Mucosa of descending colon (tissue), 3 donors: ENCODE measurements around the gene KLF17. TPM values are rescaled to one million over a fixed set of nuclear protein-coding genes. Genes with fewer than 3 reads are reported as not detected.

Experiments
- ATAC-seq: fragments of 200-7000 bp; cut with Tn5 transposase; one replicate; pipeline ENCODE4 v1.9.1; 2020; ENCODE audit warnings: mild to moderate bottlenecking, moderate library complexity
- DNase-seq, 3 donors: peaks; one replicate each; pipeline ENCODE4 v3.0.0-alpha.2; 2020
- H3K36me3 ChIP-seq: fragments of 200-600 bp; one replicate; pipeline ENCODE4 v1.8.0; 2021; ENCODE audit warnings: low read depth, mild to moderate bottlenecking
- H3K4me1 ChIP-seq: fragments of 200-600 bp; one replicate; pipeline ENCODE4 v1.8.0; 2021; ENCODE audit warnings: low read depth, mild to moderate bottlenecking
- H3K4me3 ChIP-seq: fragments of 200-600 bp; one replicate; pipeline ENCODE4 v1.8.0; 2021; ENCODE audit warnings: mild to moderate bottlenecking
- H3K9me3 ChIP-seq: fragments of 200-600 bp; one replicate; pipeline ENCODE4 v1.8.0; 2021; ENCODE audit warnings: mild to moderate bottlenecking
- intact Hi-C, 2 donors: fragments of 100-400 bp; cut with DNase I in 1 of 2; cut with micrococcal nuclease in 1 of 2; formaldehyde crosslinking; loops; one replicate each; pipeline versions ENCODE4 v1.11.0 to v1.11.1; 2022; cut with DNase I, micrococcal nuclease
- total RNA-seq, 3 donors: library from RNA; stranded (reverse); fragmentation: NEBNext Ultra II Directional in 2 of 3; extraction: Animal tissue kit (Norgen Biotek cat#: 25700) in 2 of 3; gene quantifications; one replicate each; pipeline versions ENCODE4 v1.2.1 to v1.2.4, GENCODE V29; 2021 to 2023
- TF ChIP-seq, protein P1 (sequence below): fragments of 200-600 bp; IDR thresholded peaks from one replicate; pipeline ENCODE4 v1.8.0; 2022; ENCODE audit warnings: antibody characterized with exemption, mild to moderate bottlenecking
- donor health status: DM: no; HTN: no; CAD: no; lungs with moderate emphysema.
- donor health status: DM: no; HTN: no; CAD: no.
- donor health status: DM: no; HTN: yes; CAD: no.

The KLF17 gene
- total RNA-seq, 3 donors from 2014 or later: 0.13 TPM; not detected in 2

DNA sequence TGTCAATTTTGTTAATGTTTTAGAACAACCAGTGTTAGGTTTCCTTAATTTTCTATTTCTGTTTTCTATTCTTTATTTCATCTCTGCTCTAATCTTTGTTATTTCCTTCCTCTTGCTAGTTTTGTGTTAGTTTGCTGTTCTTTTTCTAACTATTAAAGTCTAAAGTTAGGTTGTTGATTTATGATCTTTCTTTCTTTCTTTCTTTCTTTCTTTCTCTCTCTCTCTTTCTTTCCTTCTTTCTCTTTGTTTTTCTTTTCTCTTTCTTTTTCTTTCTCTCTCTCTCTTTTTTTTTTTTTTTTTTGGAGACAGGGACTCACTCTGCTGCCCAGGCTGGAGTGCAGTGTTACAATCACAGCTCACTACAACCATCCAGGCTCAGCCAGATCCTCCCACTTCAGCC, 40.2 kb downstream of the KLF17 start:
- intact Hi-C loops: no loop called here
- TF ChIP-seq, protein P1, sequence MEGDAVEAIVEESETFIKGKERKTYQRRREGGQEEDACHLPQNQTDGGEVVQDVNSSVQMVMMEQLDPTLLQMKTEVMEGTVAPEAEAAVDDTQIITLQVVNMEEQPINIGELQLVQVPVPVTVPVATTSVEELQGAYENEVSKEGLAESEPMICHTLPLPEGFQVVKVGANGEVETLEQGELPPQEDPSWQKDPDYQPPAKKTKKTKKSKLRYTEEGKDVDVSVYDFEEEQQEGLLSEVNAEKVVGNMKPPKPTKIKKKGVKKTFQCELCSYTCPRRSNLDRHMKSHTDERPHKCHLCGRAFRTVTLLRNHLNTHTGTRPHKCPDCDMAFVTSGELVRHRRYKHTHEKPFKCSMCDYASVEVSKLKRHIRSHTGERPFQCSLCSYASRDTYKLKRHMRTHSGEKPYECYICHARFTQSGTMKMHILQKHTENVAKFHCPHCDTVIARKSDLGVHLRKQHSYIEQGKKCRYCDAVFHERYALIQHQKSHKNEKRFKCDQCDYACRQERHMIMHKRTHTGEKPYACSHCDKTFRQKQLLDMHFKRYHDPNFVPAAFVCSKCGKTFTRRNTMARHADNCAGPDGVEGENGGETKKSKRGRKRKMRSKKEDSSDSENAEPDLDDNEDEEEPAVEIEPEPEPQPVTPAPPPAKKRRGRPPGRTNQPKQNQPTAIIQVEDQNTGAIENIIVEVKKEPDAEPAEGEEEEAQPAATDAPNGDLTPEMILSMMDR: no peak

DNA sequence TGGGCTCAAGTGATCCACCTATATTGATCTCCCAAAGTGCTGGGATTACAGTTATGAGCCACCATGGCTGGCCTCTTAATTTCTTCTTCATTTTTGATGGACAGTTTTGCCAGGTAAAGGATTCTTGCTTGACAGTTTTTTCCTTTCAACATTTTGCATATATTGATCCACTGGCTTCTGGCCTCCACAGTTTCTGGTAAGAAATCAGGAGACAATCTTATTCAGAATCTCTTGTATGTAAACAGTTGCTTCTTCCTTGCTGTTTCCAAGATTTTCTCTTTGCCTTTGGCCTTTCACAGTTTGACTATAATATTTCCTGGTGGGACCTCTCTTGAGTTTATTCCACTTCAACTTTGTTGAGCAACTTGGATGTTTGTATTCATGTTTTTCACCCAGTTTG, 42.9 kb downstream of the KLF17 start:
- Histone ChIP-seq H3K36me3 (no peaks in the 10 kb centered on the region), H3K9me3 (no peaks in the 10 kb centered on the region), H3K4me3 (no peak overlapping the region), H3K4me1 (no peaks in the 10 kb centered on the region)
- ATAC-seq (no peak), DNase-seq (no peak)
- intact Hi-C loops: no loop called here
- TF ChIP-seq, protein P1: no peak

More for the DNA sequence above, 40.2 kb downstream of the KLF17 start:
- Histone ChIP-seq H3K36me3 (no peaks in the 10 kb centered on the region), H3K4me1 (no peaks in the 10 kb centered on the region), H3K9me3 (no peaks in the 10 kb centered on the region), H3K4me3 (no peak overlapping the region)
- ATAC-seq (no peak), DNase-seq (no peak)

DNA sequence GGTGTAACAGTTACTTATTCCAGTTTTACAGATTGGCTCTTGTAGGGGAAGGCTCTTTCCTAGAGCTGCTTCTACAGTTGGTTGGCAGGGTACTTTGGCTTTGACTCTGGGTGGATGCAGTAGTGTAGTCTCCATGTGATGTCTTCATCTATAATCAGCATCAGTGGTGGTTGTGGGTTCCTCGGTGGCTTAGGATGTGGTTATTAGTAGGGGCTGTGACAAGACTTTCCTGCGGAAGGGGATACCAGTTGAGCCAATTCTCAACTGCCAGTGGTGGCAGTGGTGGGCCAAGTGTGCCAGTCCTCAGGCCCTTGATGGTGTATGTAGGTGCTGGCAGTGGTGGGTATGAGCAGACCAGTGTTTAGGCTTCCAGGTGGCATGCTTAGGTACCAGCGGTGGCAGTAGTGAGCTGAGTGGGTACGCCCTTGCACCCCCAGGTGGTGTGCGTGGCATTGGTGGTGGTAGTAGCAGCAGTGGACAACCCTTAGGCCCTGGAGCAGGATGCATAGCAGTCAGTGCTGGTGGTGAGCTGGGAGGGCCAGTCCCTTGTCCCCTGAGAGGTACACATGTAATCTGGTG, 50.0 kb downstream of the KLF17 start:
- DNase-seq (no peak), ATAC-seq (no peak)
- intact Hi-C loops: no loop called here
- no peaks in the 10 kb centered on the region for H3K36me3 ChIP-seq
- no peak overlapping the region for H3K4me3 ChIP-seq
- TF ChIP-seq, protein P1: no peak
- no peaks in the 10 kb centered on the region for H3K9me3 ChIP-seq
- no peaks in the 10 kb centered on the region for H3K4me1 ChIP-seq

DNA sequence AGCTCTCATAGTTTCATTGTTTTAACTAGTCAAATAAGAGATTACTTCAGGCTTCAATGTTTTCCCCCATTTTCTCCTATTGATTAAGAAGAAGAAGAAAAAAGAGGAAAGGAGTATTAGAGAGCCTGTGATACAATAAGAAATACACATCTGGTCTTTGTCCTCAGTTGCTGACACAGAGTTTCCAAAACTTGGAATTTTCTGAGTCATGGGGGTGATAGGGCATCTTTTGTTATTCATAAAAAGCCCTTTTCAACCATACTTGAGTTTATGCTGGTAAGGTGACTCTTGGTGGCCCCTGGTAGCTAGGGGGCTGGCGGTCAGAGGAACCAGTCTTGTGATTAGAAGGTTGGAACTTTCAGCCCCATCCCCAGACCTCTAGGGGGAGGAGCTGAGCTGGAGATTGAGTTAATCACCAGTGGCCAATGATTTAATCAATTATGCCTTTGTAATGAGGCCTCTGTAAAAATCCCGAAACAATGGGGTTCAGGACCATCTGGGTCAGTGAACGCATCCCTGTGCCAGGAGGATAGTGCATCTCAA, 51.7 kb downstream of the KLF17 start:
- ATAC-seq: no peak
- Histone ChIP-seq H3K4me3 (no peak overlapping the region), H3K36me3 (no peaks in the 10 kb centered on the region), H3K9me3 (peaks cover 2% of the 10 kb centered on the region), H3K4me1 (no peaks in the 10 kb centered on the region)
- DNase-seq: no peak
- intact Hi-C loops: no loop called here
- TF ChIP-seq, protein P1: no peak

- intact Hi-C loops: no loop called here
- ATAC-seq (no peak), DNase-seq (no peak)
- no peaks in the 10 kb centered on the region for H3K36me3 ChIP-seq
- TF ChIP-seq, protein P1: no peak
- peaks cover 6% of the 10 kb centered on the region for H3K9me3 ChIP-seq
- H3K4me1 ChIP-seq: no peaks in the 10 kb centered on the region
- no peak overlapping the region for H3K4me3 ChIP-seq
Observed at GRCh38 chr1:44174630-44175029, 56.0 kb downstream of the KLF17 start.

Other genes with a start within 250 kb of the KLF17 start
- 10 to 100 TPM in 1 of 3 donors, 1 to 10 TPM in 2; 6.9 to 14.2 (median 7.4) TPM for gene ARTN, start 185.0 kb upstream of the KLF17 start, total RNA-seq
- gene IPO13, start 171.9 kb upstream of the KLF17 start, total RNA-seq: 10 to 100 TPM; 21.5 to 32.6 (median 22.3) TPM
- gene DPH2, start 148.8 kb upstream of the KLF17 start, total RNA-seq: 10 to 100 TPM; 16.5 to 23.3 (median 17.9) TPM
- gene ATP6V0B, start 143.9 kb upstream of the KLF17 start, total RNA-seq: 100 to 1,000 TPM; 116 to 184 (median 158) TPM
- 10 to 100 TPM; 20.0 to 33.6 (median 28.1) TPM for gene B4GALT2, start 139.6 kb upstream of the KLF17 start, total RNA-seq
- 10 to 100 TPM; 13.4 to 19.6 (median 16.9) TPM for gene CCDC24, start 127.2 kb upstream of the KLF17 start, total RNA-seq
- gene SLC6A9, start 87.4 kb upstream of the KLF17 start, total RNA-seq: 10 to 100 TPM; 21.1 to 52.5 (median 38.1) TPM
- not detected for gene KLF18, start 22.8 kb downstream of the KLF17 start, total RNA-seq
- 10 to 100 TPM; 40.8 to 52.0 (median 44.0) TPM for gene DMAP1, start 94.7 kb downstream of the KLF17 start, total RNA-seq
- 10 to 100 TPM; 35.6 to 42.1 (median 36.4) TPM for gene ERI3, start 236.4 kb downstream of the KLF17 start, total RNA-seq